Ishikawa (cell line): ENCODE results near the gene VPS37B.

ENCODE experiments used
- CEBPB ChIP-seq: IDR thresholded peaks from 2 replicates; pipeline ENCODE4 v1.6.1; 2012
- CREB1 ChIP-seq: IDR thresholded peaks from 2 replicates; pipeline ENCODE4 v1.6.1; 2012; ENCODE audit warnings: low read depth
- EGR1 ChIP-seq: IDR thresholded peaks from 2 replicates; pipeline ENCODE4 v1.6.1; 2012
- EP300 ChIP-seq: IDR thresholded peaks from 2 replicates; pipeline ENCODE4 v1.6.1; 2012; ENCODE audit warnings: borderline replicate concordance
- FOXM1 ChIP-seq: IDR thresholded peaks from 2 replicates; pipeline ENCODE4 v1.6.1; 2012; ENCODE audit warnings: low read depth, borderline replicate concordance
- NFIC ChIP-seq: IDR thresholded peaks from 2 replicates; pipeline ENCODE4 v1.6.1; 2012
- RAD21 ChIP-seq: IDR thresholded peaks from 2 replicates; pipeline ENCODE4 v1.6.1; 2012; ENCODE audit warnings: low read depth
- REST ChIP-seq: IDR thresholded peaks from 2 replicates; pipeline ENCODE4 v1.6.1; 2012; ENCODE audit warnings: low read depth, mild to moderate bottlenecking
- TAF1 ChIP-seq: IDR thresholded peaks from 2 replicates; pipeline ENCODE4 v1.6.1; 2012; ENCODE audit warnings: low read depth, mild to moderate bottlenecking
- TCF12 ChIP-seq: IDR thresholded peaks from 2 replicates; pipeline ENCODE4 v1.6.1; 2012; ENCODE audit warnings: low read depth
- TEAD4 ChIP-seq: IDR thresholded peaks from 2 replicates; pipeline ENCODE4 v1.6.1; 2012
- YY1 ChIP-seq: IDR thresholded peaks from 2 replicates; pipeline ENCODE4 v1.6.1; 2012; ENCODE audit warnings: low read depth
- ZBTB7A ChIP-seq: IDR thresholded peaks from 2 replicates; pipeline ENCODE4 v1.6.1; 2012; ENCODE audit warnings: low read depth
- TF ChIP-seq, protein P1 (sequence below): IDR thresholded peaks from 2 replicates; pipeline ENCODE4 v1.6.1; 2012
- TF ChIP-seq, protein P2 (sequence below): IDR thresholded peaks from 2 replicates; pipeline ENCODE4 v1.6.1; 2012

Gene VPS37B

DNA sequence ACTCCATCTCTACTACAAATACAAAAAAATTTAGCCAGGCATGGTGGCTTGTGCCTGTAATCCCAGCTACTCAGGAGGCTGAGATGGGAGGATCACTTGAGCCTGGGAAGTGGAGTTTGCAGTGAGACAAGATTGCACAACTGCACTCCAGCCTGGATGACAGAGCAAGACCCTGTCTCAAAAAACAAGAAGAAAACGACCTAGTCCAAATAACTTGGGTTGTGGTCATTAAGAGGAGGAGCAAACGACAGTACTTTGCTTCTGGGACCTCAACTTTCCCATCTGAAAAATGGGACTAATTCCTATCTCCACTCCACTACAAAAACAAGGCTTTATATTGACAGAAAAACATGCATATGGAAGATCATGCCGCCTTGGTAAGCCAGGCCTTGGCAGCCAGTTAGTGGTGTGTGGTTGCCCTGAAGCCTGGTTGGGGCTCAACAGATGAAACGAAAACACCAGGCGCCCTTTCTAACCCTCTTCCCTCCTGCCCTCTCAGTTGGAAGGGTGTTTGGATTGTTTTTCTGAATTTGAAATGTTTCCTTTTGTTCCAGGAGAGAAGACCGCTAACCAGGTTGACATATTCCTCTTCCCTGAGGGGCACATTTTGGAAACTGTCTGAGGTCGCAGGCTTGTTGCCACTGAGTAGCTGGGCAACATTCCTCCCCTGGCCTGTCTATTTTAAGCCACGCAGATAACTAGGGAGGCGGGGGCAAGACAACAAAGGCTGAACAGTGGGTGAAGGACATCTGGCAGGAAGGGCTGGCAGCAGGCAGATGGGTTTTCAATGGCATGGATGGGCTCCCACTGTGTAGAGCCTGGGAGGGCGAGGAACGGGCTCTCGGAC lies 13.7 kb upstream of the VPS37B start:
- TF ChIP-seq, protein P1, sequence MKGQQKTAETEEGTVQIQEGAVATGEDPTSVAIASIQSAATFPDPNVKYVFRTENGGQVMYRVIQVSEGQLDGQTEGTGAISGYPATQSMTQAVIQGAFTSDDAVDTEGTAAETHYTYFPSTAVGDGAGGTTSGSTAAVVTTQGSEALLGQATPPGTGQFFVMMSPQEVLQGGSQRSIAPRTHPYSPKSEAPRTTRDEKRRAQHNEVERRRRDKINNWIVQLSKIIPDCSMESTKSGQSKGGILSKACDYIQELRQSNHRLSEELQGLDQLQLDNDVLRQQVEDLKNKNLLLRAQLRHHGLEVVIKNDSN, result no peak
- TF ChIP-seq, protein P2, sequence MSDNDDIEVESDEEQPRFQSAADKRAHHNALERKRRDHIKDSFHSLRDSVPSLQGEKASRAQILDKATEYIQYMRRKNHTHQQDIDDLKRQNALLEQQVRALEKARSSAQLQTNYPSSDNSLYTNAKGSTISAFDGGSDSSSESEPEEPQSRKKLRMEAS, result no peak
- TF ChIP-seq FOXM1 (no peak), NFIC (no peak), REST (no peak)

- TF ChIP-seq RAD21 (no peak), TAF1 (no peak), FOXM1 (no peak), TEAD4 (no peak), EGR1 (no peak), REST (no peak), YY1 (no peak), NFIC (no peak), CEBPB (no peak), TCF12 (no peak), CREB1 (no peak), EP300 (no peak), ZBTB7A (no peak)
- TF ChIP-seq, protein P1, result no peak
- TF ChIP-seq, protein P2, result no peak
Measured at GRCh38 chr12:122908915-122909314, 13.0 kb upstream of the VPS37B start.

- TF ChIP-seq NFIC, result no peak
- no peak for TF ChIP-seq EP300
- no peak for TF ChIP-seq TEAD4
- no peak for TF ChIP-seq REST
- no peak for TF ChIP-seq TAF1
- no peak for TF ChIP-seq CEBPB
- no peak for TF ChIP-seq EGR1
- TF ChIP-seq, protein P1, result no peak
- TF ChIP-seq RAD21, result no peak
- TF ChIP-seq CREB1, result no peak
- no peak for TF ChIP-seq YY1
- no peak for TF ChIP-seq TCF12
- TF ChIP-seq, protein P2, result no peak
- no peak for TF ChIP-seq ZBTB7A
- TF ChIP-seq FOXM1, result no peak
Measured at GRCh38 chr12:122903693-122904034, 7.7 kb upstream of the VPS37B start.

GRCh38 chr12:122902854-122903692 lies 7.1 kb upstream of the VPS37B start:
- TF ChIP-seq TEAD4, result no peak
- TF ChIP-seq TAF1, result no peak
- no peak for TF ChIP-seq CREB1
- no peak for TF ChIP-seq TCF12
- TF ChIP-seq EP300, result no peak
- TF ChIP-seq RAD21, result no peak
- TF ChIP-seq YY1, result no peak
- no peak for TF ChIP-seq EGR1
- no peak for TF ChIP-seq REST
- TF ChIP-seq CEBPB, result no peak
- TF ChIP-seq, protein P2, result no peak
- TF ChIP-seq FOXM1, result no peak
- no peak for TF ChIP-seq ZBTB7A
